HG02973 (cell line): ENCODE measurements around the gene KCNJ10.
"Not testable (repeated sequence)": the region's sequence is repeated elsewhere in the genome, so short reads cannot be mapped to it uniquely, and the experiment has no call there.

Experiments
- ATAC-seq: cut with Tn5 transposase; IDR thresholded peaks from one replicate; pipeline ENCODE4 v1.9.1; 2021; ENCODE audit warnings: moderate library complexity; ENCODE audit not compliant: unreplicated experiment

KCNJ10 gene

DNA sequence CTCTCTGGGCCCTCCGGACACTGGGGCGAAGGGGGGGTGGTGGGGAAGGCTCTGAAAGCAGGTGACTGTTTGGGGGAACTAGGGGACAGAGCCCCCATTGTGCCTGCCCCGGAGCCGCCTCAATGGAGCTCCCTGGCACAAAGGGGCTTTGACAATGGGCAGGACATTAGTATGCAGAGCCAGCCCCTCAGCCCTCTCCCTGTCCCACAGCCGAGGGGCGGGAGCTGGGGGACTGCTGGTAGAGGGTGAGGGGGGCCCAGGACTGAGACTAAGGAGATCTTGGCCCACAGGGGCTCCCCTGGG is 7.8 kb downstream of the KCNJ10 start:
- no peak for ATAC-seq

- ATAC-seq, result no peak
These were observed 8.4 kb downstream of the KCNJ10 start for GRCh38 chr1:160061369-160062229.

- no peak for ATAC-seq
These were observed 11.9 kb downstream of the KCNJ10 start for GRCh38 chr1:160058087-160058486.

GRCh38 chr1:160056648-160057169 is 13.3 kb downstream of the KCNJ10 start:
- ATAC-seq, result no peak

DNA sequence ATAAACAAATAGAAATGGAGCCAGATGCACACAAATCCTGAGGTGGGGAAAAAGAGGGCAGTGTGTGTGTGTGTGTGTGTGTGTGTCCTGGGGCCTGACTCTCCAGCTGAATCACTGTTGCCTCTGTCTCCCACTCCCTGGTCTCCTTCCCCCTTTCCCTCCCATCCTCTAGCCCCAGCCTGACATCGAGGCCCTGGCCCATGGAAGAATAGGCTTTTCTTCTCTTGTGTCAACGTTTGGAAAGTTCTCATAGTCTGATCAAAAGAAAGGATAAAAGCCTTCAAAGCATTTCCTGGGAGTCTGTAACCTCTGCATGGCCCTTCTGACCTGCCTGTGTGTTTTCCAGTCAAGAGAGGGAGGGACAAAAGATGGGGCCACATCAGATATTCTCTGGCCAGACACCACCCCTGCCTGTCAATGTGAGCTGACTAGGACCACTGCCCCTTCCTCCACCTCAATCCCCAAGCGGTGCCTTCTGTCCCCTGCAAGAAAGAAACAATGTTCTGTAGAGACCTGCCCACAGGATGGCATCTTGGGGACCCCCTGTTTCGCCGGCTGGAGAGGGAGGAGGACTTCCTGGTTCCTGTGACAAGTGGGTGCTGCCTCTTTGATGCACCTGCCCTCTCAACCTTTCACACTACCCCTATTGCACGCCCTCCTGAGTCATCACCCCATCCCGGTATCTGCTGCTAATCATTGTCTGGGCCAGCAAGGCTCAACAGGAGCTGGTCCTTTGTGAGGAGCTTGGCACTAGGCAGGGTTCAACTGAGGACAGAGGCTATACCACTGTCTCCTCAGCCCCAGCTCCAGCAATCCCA is 16.2 kb downstream of the KCNJ10 start:
- no peak for ATAC-seq

DNA sequence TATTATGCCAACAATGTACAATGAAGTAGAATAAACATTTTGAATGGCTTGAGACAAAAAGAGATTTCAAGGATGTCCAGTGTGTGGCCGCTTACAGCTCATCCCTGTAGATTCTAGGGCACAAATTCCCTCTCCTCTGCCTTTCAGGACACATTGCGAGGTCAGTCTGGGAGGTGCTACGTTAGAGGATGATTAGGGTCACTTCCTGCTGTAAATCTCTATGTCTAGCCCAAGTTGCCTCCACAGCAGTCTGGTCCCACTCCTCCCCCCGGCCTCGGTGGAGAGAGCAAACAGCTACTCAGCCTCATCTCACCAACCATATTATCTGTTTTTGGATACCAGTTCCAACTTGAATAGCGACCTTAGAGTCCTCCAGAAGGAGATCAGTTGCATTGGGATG is 17.0 kb downstream of the KCNJ10 start:
- no peak for ATAC-seq

DNA sequence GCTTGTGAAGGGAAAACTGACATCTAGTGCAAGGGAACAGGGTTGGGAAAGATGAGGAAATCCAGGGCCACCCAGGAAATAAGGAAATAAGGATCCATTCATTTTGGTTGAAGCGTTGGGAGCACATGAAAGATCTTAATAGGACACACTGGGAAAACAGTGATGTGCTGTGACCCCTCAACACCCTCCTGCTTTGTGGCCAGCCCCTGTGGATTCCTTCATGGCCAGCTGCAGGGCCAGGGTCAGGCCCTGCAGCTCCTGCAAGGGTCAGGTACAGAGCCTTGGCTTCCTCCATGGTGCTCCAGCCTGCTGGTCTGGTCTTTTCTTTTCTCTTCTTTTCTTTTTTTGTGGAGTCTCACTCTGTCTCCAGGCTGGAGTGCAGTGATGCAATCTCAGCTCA is 19.3 kb downstream of the KCNJ10 start:
- no peak for ATAC-seq

GRCh38 chr1:160050182-160050581 is 19.8 kb downstream of the KCNJ10 start:
- not testable (repeated sequence) for ATAC-seq

DNA sequence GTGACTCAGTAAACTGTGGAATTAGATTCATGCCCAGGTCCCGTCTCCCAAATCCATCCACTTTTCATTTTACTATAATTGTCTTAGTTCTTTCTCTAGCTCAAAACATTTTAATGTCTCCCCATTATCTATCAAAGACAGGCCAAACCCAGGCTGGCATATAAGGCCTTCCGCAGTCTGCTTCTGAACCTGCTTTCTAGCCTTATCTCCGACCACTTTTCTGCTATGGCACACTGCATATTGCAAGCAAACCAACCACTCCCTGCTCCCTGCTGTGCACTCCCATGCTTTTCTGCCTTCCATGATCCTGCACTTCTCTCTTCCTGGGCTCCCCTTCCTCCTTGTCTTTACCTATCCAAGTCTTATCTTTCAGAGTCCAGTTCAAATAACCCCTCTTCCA is 20.9 kb downstream of the KCNJ10 start:
- ATAC-seq, result no peak

DNA sequence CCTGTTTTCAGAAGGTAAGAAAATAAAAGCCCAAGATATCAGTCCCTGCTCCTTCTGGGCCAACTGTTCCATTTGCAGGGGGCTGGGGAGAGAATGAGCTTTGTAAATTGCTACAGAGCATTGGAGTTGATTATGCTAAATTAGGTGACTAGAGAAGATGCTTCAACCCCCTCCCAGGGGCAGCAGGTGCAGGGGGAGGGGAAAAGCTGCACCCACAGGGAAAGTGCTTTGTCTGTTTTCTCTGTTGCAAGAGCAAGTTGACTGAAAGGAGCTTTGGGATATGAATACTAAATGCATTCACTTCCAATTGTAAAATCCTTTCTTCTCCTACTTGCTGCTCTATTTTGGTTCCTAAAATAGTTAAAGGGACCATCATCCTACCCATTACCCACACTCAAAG is 21.6 kb downstream of the KCNJ10 start:
- ATAC-seq, result no peak

GRCh38 chr1:160047111-160047991 is 22.6 kb downstream of the KCNJ10 start:
- no peak for ATAC-seq

- ATAC-seq, result peak; percentile 58
These were observed 23.4 kb downstream of the KCNJ10 start for GRCh38 chr1:160046494-160047110.

GRCh38 chr1:160045653-160046052 is 24.3 kb downstream of the KCNJ10 start:
- no peak for ATAC-seq

DNA sequence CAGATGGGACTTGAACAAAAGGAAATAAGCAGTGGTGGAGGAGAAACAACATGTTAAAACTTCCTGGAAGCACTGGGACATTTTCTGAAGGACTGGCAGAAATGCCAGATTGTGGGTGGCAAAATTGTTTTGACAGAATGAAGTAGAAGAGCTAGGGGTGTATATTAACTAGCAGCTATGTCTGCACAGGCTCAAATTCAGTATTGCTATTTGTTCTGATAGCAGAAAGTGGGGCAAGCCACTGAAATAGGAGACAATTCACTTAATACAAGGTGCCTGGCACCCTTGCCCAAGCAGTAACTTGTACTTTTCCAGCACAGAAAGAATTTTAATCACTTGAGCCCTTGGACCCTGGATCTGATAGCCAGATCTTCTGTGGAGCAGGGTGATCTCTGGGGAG is 26.4 kb downstream of the KCNJ10 start:
- ATAC-seq, result no peak

DNA sequence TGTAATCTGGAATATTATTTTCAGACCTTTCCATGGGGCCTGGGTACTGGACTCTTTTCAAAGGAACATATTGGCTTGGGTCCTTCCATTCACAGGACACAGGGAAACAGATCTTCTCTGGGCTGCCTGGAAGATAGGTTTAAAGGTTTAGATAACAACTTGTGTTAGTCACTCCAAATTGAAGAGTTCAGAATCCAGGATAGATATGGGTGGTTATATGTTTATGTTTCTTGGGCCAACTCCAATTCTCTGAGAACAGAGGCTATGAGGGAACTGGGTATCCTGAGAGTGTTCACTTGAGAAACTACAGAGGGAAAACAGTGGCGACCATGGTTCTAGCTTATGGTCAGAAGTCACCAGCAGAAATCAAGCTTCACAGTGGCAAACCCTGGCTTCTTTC is 29.5 kb downstream of the KCNJ10 start:
- no peak for ATAC-seq

GRCh38 chr1:160032165-160032820 is 37.7 kb downstream of the KCNJ10 start:
- ATAC-seq, result peak; percentile 13

GRCh38 chr1:160031365-160032164 is 38.4 kb downstream of the KCNJ10 start, which contains the start of gene PIGM:
Gene PIGM, minus strand, starts transcription at chr1:160031990. Its CDS starts 251 bp downstream, at chr1:160031739.
- peak; percentile 85 for ATAC-seq

DNA sequence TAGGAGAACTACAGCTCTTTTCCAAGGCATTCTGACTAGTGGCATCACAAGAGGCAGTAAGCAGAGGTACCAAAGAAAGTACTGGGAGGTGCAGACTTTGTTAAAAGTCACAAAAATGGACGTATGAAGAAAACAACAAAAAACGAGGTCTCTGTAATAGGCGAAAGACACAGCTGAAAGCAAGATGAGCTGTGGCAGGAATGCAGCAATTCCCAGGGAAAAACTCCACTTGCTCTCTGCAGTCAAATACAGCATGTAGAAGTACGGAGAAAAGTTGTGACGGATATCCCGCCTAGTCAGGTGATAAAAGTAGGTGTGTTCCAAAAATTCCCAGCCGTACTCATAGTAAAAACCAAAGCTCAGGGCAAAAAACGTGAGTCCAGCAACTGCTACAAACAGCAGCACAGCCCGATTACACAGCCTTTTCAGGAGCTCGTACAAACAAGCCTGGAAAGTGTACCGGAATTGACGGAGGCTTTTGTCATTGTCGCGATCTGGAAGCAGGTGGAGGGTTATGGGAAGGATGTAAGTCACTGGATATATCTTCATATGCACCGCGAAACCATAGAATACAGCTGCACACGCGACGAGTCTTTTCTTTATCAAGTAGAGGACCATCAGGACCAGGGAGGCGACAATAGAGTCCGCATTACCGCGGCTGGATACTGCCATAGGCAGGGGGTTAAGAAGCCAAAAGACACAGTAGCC is 39.1 kb downstream of the KCNJ10 start:
- peak; percentile 5 for ATAC-seq

DNA sequence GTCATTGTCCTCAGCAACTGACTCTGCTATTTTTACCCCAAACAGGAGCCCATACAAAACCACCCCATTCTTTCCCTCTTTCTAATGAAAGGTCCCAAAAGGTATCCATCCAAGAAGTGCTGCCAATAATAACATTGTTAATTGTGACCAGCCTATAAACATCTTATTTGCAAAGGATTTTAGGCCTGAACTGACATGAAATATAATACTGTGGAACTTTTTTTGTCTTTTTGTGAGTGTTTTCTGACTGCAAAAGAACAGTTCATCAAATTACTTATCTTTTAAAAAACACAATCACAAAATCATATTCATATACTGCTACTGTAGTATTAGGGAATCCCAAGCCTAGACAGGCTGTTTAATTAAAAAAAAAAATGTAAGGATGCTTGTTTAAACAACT is 41.5 kb downstream of the KCNJ10 start:
- ATAC-seq, result no peak
